Measurements from ENCODE around the gene SGMS1. TPM values are rescaled to one million over a fixed set of nuclear protein-coding genes. Genes with fewer than 3 reads are reported as not detected.
A peak's percentile ranks its signal among the peaks of the same experiment; 100 is the strongest.

SGMS1 gene
- total and polyA plus RNA-seq, 2 donors (not counting 1 experiment from before 2014, with no cell fraction given): 39.9 to 82.1 TPM

DNA sequence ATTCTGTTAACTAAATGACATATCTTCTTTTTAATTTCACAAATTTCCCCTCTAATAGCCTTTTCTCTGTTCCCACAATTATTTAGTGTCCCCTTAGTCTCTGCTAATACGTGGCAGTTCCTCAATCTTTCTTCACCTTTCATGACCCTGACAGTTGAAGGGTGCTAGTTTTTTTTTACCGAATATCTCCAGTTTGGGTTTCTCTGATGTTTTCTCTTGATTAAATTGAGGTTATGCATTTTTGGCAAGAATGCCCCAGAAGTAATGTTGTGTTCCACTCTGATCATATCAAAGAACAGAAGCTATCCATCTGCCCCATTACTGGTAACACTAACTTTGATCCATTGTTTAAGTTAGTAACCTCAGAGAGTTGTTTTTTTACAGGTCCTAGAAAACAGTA is 238.9 kb downstream of the SGMS1 start:
- Histone ChIP-seq H3K27ac (ENCODE audit: insufficient read depth, low read length) (no peak overlapping the region), H3K79me2 (ENCODE audit: control insufficient read depth, insufficient read depth, low read length) (peaks cover 19% of the 10 kb centered on the region), H3K9me3 (ENCODE audit: control insufficient read depth, insufficient read depth, low read depth, low read length) (no peaks in the 10 kb centered on the region), H3K4me2 (ENCODE audit: extremely low read depth, insufficient read depth, low read length) (no peak overlapping the region), H4K20me1 (ENCODE audit: control insufficient read depth, extremely low read depth, insufficient read depth, low read length) (no peaks in the 10 kb centered on the region), H3K27me3 (ENCODE audit: control insufficient read depth, insufficient read depth, low read length) (no peaks in the 10 kb centered on the region), H2AFZ (ENCODE audit: low read length) (no peak overlapping the region), H3K36me3 (ENCODE audit: control insufficient read depth, insufficient read depth, low read length) (no peaks in the 10 kb centered on the region), H3K4me1 (ENCODE audit: control insufficient read depth, extremely low read depth, insufficient read depth, low read length) (no peaks in the 10 kb centered on the region), H3K4me3 (replicated peaks in 1 of 4; ENCODE audit: control extremely low read depth in 1 of 4, insufficient read depth in 1 of 4, low read depth in 3 of 4, low read length in 4 of 4) (no peak overlapping the region), H3K9ac (ENCODE audit: insufficient read depth, low read length) (no peak overlapping the region)
- TF ChIP-seq EZH2 (IDR thresholded peaks at IDR 0.05; ENCODE audit: low read length, missing control alignments): no peak
- TF ChIP-seq, protein P1, sequence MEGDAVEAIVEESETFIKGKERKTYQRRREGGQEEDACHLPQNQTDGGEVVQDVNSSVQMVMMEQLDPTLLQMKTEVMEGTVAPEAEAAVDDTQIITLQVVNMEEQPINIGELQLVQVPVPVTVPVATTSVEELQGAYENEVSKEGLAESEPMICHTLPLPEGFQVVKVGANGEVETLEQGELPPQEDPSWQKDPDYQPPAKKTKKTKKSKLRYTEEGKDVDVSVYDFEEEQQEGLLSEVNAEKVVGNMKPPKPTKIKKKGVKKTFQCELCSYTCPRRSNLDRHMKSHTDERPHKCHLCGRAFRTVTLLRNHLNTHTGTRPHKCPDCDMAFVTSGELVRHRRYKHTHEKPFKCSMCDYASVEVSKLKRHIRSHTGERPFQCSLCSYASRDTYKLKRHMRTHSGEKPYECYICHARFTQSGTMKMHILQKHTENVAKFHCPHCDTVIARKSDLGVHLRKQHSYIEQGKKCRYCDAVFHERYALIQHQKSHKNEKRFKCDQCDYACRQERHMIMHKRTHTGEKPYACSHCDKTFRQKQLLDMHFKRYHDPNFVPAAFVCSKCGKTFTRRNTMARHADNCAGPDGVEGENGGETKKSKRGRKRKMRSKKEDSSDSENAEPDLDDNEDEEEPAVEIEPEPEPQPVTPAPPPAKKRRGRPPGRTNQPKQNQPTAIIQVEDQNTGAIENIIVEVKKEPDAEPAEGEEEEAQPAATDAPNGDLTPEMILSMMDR (conservative IDR thresholded peaks at IDR 0.05 in 1 of 2, IDR thresholded peaks at IDR 0.05 in 1 of 2; ENCODE audit: low read depth in 1 of 2, low read length in 2 of 2): no peak
- DNase-seq (ENCODE audit: low read depth in 2 of 2): no peak

DNA sequence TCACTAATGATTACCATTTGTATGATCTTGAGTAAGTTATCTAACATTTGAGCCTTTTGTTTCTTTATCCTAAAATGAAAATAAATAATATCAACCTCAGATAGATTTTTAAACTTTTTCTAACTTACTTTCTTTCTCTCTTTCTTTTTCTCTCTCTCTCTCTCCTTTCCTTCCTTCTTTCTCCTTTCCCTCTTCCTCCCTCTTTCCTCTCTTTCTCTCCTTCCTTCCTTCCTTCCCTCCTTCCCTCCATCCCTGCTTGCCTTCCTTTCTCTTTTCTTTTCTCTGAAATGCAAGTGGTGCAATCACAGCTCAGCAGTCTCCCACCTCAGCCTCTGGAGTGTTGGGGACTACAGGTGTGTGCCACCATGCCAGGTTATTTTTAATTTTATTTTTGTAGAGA is 239.5 kb downstream of the SGMS1 start:
- H3K27ac ChIP-seq (ENCODE audit: insufficient read depth, low read length): no peak overlapping the region
- H3K79me2 ChIP-seq (ENCODE audit: control insufficient read depth, insufficient read depth, low read length): peaks cover 19% of the 10 kb centered on the region
- H3K4me1 ChIP-seq (ENCODE audit: control insufficient read depth, extremely low read depth, insufficient read depth, low read length): no peaks in the 10 kb centered on the region
- H2AFZ ChIP-seq (ENCODE audit: low read length): no peak overlapping the region
- H4K20me1 ChIP-seq (ENCODE audit: control insufficient read depth, extremely low read depth, insufficient read depth, low read length): no peaks in the 10 kb centered on the region
- no peaks in the 10 kb centered on the region for H3K27me3 ChIP-seq (ENCODE audit: control insufficient read depth, insufficient read depth, low read length)
- TF ChIP-seq, protein P1 (conservative IDR thresholded peaks at IDR 0.05 in 1 of 2, IDR thresholded peaks at IDR 0.05 in 1 of 2; ENCODE audit: low read depth in 1 of 2, low read length in 2 of 2): no peak
- TF ChIP-seq EZH2 (IDR thresholded peaks at IDR 0.05; ENCODE audit: low read length, missing control alignments): no peak
- H3K4me3 ChIP-seq (replicated peaks in 1 of 4; ENCODE audit: control extremely low read depth in 1 of 4, insufficient read depth in 1 of 4, low read depth in 3 of 4, low read length in 4 of 4): no peak overlapping the region
- H3K9me3 ChIP-seq (ENCODE audit: control insufficient read depth, insufficient read depth, low read depth, low read length): no peaks in the 10 kb centered on the region
- DNase-seq (ENCODE audit: low read depth in 2 of 2): no peak
- H3K9ac ChIP-seq (ENCODE audit: insufficient read depth, low read length): no peak overlapping the region
- H3K4me2 ChIP-seq (ENCODE audit: extremely low read depth, insufficient read depth, low read length): no peak overlapping the region
- no peaks in the 10 kb centered on the region for H3K36me3 ChIP-seq (ENCODE audit: control insufficient read depth, insufficient read depth, low read length)

DNA sequence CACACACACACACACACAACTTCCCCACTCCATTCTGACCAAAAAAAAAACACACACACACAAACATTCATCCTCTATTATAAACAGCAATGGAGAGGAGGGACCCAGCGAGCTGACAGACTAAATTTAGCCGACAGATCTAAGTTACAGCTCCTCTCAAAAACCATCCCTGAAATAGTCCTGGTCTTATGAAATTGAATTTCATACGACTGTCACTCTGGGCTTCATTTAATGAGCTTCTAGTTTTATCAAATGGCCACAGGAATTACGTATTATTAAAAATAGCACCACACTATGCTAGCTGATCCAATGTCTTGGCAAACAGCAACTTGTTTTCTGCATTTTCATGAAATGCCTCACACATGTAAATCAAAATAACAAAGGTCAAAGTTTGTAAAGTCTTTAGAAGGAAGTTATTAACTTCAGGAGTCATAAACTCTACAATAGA is 241.2 kb downstream of the SGMS1 start:
- Histone ChIP-seq H3K4me3 (replicated peaks in 1 of 4; ENCODE audit: control extremely low read depth in 1 of 4, insufficient read depth in 1 of 4, low read depth in 3 of 4, low read length in 4 of 4) (no peak overlapping the region), H3K4me2 (ENCODE audit: extremely low read depth, insufficient read depth, low read length) (peak overlapping the region; percentile 7), H3K4me1 (ENCODE audit: control insufficient read depth, extremely low read depth, insufficient read depth, low read length) (no peaks in the 10 kb centered on the region), H2AFZ (ENCODE audit: low read length) (no peak overlapping the region), H3K9me3 (ENCODE audit: control insufficient read depth, insufficient read depth, low read depth, low read length) (no peaks in the 10 kb centered on the region), H3K36me3 (ENCODE audit: control insufficient read depth, insufficient read depth, low read length) (no peaks in the 10 kb centered on the region), H3K27me3 (ENCODE audit: control insufficient read depth, insufficient read depth, low read length) (no peaks in the 10 kb centered on the region), H3K79me2 (ENCODE audit: control insufficient read depth, insufficient read depth, low read length) (peaks cover 19% of the 10 kb centered on the region), H4K20me1 (ENCODE audit: control insufficient read depth, extremely low read depth, insufficient read depth, low read length) (no peaks in the 10 kb centered on the region), H3K27ac (ENCODE audit: insufficient read depth, low read length) (no peak overlapping the region), H3K9ac (ENCODE audit: insufficient read depth, low read length) (no peak overlapping the region)
- DNase-seq (ENCODE audit: low read depth in 2 of 2): no peak
- TF ChIP-seq, protein P1 (conservative IDR thresholded peaks at IDR 0.05 in 1 of 2, IDR thresholded peaks at IDR 0.05 in 1 of 2; ENCODE audit: low read depth in 1 of 2, low read length in 2 of 2): no peak
- TF ChIP-seq EZH2 (IDR thresholded peaks at IDR 0.05; ENCODE audit: low read length, missing control alignments): no peak
